Measurements from ENCODE around the gene MALT1. TPM values are rescaled to one million over a fixed set of nuclear protein-coding genes. Genes with fewer than 3 reads are reported as not detected.

Gene MALT1
- total and polyA plus RNA-seq, 2 experiments from 2014 or later, result 14.9 to 35.9 TPM

GRCh38 chr18:58716060-58716756, 44.9 kb downstream of the MALT1 start:
- Histone ChIP-seq H3K79me2 (no peaks in the 10 kb centered on the region), H3K27ac (no peak overlapping the region), H3K4me3 (no peak overlapping the region), H3K4me1 (ENCODE audit: insufficient read depth) (no peaks in the 10 kb centered on the region), H3K4me2 (no peak overlapping the region), H4K20me1 (ENCODE audit: insufficient read depth, poor library complexity, severe bottlenecking) (no peaks in the 10 kb centered on the region), H2AFZ (no peak overlapping the region), H3K9me3 (ENCODE audit: low read depth) (no peaks in the 10 kb centered on the region), H3K9me2 (replicated peaks; ENCODE audit: insufficient read depth) (no peaks in the 10 kb centered on the region), H3K36me3 (replicated peaks; ENCODE audit: insufficient read depth, low read depth) (no peaks in the 10 kb centered on the region), H3K27me3 (no peaks in the 10 kb centered on the region)
- DNase-seq (ENCODE audit: low spot score), result no peak
- no peak for TF ChIP-seq EZH2 (IDR thresholded peaks at IDR 0.05; ENCODE audit: borderline replicate concordance)
- TF ChIP-seq CTCF (IDR thresholded peaks at IDR 0.05; ENCODE audit: poor library complexity), result no peak
- TF ChIP-seq EZH2phosphoT487 (IDR thresholded peaks at IDR 0.05; ENCODE audit: low read depth, severe bottlenecking, unreplicated experiment), result no peak
- WGBS (ENCODE audit: low lambda C conversion rate, missing lambda C conversion rate), result 81% methylated on average over 4 of the region's 4 CpGs

- Histone ChIP-seq H4K20me1 (ENCODE audit: insufficient read depth, poor library complexity, severe bottlenecking) (no peaks in the 10 kb centered on the region), H3K27me3 (no peaks in the 10 kb centered on the region), H3K79me2 (no peaks in the 10 kb centered on the region), H3K4me3 (no peak overlapping the region), H2AFZ (no peak overlapping the region), H3K9me3 (ENCODE audit: low read depth) (no peaks in the 10 kb centered on the region), H3K27ac (no peak overlapping the region), H3K9me2 (replicated peaks; ENCODE audit: insufficient read depth) (no peaks in the 10 kb centered on the region), H3K36me3 (replicated peaks; ENCODE audit: insufficient read depth, low read depth) (no peaks in the 10 kb centered on the region), H3K4me1 (ENCODE audit: insufficient read depth) (no peaks in the 10 kb centered on the region), H3K4me2 (no peak overlapping the region)
- WGBS (ENCODE audit: low lambda C conversion rate, missing lambda C conversion rate), result 93% methylated on average over 9 of the region's 9 CpGs
- TF ChIP-seq CTCF (IDR thresholded peaks at IDR 0.05; ENCODE audit: poor library complexity) (no peak), EZH2phosphoT487 (IDR thresholded peaks at IDR 0.05; ENCODE audit: low read depth, severe bottlenecking, unreplicated experiment) (no peak), EZH2 (IDR thresholded peaks at IDR 0.05; ENCODE audit: borderline replicate concordance) (no peak)
- no peak for DNase-seq (ENCODE audit: low spot score)
Measured at GRCh38 chr18:58721566-58722239, 50.4 kb downstream of the MALT1 start.

- Histone ChIP-seq H3K4me3 (no peak overlapping the region), H3K79me2 (no peaks in the 10 kb centered on the region), H2AFZ (no peak overlapping the region), H3K4me2 (no peak overlapping the region), H3K9me3 (ENCODE audit: low read depth) (no peaks in the 10 kb centered on the region), H3K9me2 (replicated peaks; ENCODE audit: insufficient read depth) (no peaks in the 10 kb centered on the region), H3K36me3 (replicated peaks; ENCODE audit: insufficient read depth, low read depth) (no peaks in the 10 kb centered on the region), H3K4me1 (ENCODE audit: insufficient read depth) (no peaks in the 10 kb centered on the region), H3K27ac (no peak overlapping the region), H3K27me3 (no peaks in the 10 kb centered on the region), H4K20me1 (ENCODE audit: insufficient read depth, poor library complexity, severe bottlenecking) (no peaks in the 10 kb centered on the region)
- WGBS (ENCODE audit: low lambda C conversion rate, missing lambda C conversion rate), result 91% methylated on average over 3 of the region's 3 CpGs
- TF ChIP-seq EZH2 (IDR thresholded peaks at IDR 0.05; ENCODE audit: borderline replicate concordance) (no peak), CTCF (IDR thresholded peaks at IDR 0.05; ENCODE audit: poor library complexity) (no peak), EZH2phosphoT487 (IDR thresholded peaks at IDR 0.05; ENCODE audit: low read depth, severe bottlenecking, unreplicated experiment) (no peak)
- DNase-seq (ENCODE audit: low spot score), result no peak
Measured at GRCh38 chr18:58723810-58724602, 52.7 kb downstream of the MALT1 start.

Data from hepatocyte (in vitro differentiated cells).